ENCODE results near the gene ATAD3C. TPM values are rescaled to one million over a fixed set of nuclear protein-coding genes. Genes with fewer than 3 reads are reported as not detected.
"Not testable (repeated sequence)": the region's sequence is repeated elsewhere in the genome, so short reads cannot be mapped to it uniquely, and the experiment has no call there.

Gene ATAD3C
- total RNA-seq, 1 donor from 2014 or later: 1.8 TPM

DNA sequence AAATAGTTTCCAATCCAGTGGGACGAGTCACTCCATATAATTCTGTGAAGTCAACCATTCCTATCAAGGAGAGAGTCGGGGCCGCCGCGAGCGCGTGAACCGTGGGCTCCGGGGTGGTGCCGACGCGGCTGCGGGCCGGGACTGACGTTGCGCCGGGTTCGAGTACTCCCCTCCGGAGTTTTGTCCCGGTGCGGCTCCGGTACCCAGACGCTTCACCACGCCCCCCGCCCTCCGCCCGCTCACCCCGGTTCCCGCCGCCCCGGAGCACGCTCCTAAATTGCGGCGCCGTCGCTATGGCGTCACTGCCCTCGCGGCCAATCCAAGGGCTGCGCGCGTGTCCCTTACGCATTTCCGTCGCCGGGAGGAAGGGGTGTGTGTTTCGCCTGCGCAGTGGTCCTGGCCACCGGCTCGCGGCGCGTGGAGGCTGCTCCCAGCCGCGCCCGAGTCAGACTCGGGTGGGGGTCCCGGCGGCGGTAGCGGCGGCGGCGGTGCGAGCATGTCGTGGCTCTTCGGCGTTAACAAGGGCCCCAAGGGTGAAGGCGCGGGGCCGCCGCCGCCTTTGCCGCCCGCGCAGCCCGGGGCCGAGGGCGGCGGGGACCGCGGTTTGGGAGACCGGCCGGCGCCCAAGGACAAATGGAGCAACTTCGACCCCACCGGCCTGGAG lies 22.0 kb downstream of the ATAD3C start, which contains the start of gene ATAD3B:
Gene ATAD3B (plus strand): TSS at position 377 of the 664 bp plus-strand sequence. CDS start 120 bp downstream, at position 497.
- FAIRE-seq: no peak
- no peak for TF ChIP-seq EZH2 (IDR thresholded peaks at IDR 0.05; ENCODE audit: insufficient read depth, low read length)
- TF ChIP-seq, protein P1, sequence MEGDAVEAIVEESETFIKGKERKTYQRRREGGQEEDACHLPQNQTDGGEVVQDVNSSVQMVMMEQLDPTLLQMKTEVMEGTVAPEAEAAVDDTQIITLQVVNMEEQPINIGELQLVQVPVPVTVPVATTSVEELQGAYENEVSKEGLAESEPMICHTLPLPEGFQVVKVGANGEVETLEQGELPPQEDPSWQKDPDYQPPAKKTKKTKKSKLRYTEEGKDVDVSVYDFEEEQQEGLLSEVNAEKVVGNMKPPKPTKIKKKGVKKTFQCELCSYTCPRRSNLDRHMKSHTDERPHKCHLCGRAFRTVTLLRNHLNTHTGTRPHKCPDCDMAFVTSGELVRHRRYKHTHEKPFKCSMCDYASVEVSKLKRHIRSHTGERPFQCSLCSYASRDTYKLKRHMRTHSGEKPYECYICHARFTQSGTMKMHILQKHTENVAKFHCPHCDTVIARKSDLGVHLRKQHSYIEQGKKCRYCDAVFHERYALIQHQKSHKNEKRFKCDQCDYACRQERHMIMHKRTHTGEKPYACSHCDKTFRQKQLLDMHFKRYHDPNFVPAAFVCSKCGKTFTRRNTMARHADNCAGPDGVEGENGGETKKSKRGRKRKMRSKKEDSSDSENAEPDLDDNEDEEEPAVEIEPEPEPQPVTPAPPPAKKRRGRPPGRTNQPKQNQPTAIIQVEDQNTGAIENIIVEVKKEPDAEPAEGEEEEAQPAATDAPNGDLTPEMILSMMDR (IDR thresholded peaks at IDR 0.05; ENCODE audit: insufficient read depth, low read depth, low read length): no peak

DNA sequence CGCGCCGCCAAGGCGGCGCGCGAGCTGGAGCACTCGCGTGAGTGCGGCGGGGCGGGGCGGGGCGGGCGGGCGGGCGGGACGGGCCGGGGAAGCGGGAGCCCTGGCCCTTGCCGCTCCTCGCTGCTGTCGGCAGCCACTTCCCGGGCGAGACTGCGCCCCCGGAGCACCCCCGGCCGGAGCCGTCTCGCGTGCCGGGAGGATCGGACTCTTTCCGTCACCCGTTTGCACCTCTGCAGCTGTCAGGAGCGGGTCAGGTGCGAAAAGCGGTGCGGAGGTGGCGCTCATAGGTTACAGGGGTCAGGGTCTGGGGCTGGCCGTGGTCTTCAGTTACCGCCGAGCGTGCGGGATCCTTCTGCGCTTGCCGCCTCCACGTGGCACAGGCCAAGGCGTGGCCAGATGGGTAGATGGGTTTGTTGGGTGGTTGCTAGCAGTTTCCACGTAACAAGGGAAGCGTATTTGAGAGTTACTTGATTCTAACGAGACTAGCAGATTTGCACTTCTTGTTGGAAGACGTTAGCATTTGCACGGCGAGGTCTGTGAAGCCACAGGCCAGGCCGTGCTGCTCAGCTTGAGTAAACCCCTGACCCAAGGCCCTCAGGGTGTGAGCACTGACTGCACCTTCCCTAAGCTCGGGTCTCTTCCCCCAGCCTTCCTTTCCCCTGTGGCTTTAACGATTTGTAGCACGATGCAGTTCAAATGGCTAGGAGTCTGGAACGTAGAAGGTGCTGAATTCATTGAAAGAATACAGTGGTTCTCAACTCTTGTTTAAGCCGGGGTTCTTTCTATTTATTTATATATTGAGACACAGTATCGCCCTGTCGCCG lies 22.8 kb downstream of the ATAD3C start:
- Histone ChIP-seq H4K20me1 (ENCODE audit: insufficient read depth, low read length) (peaks cover 28% of the 10 kb centered on the region), H3K4me2 (ENCODE audit: low read length) (peak overlapping the region; percentile 94), H3K9ac (ENCODE audit: low read length) (peak overlapping the region; percentile 87), H3K79me2 (ENCODE audit: insufficient read depth, low read length) (peaks cover 49% of the 10 kb centered on the region), H3K27ac (ENCODE audit: low read depth, low read length) (peak overlapping the region; percentile 33), H3K4me3 (ENCODE audit: insufficient read depth, low read depth, low read length) (peak overlapping the region; percentile 90), H3K4me1 (ENCODE audit: insufficient read depth, low read length) (peaks cover 11% of the 10 kb centered on the region)
- not testable (repeated sequence) for H3K27me3 Mint-ChIP-seq (ENCODE audit: low read depth, unreplicated experiment); FAIRE-seq; H2AFZ ChIP-seq (ENCODE audit: low read depth, low read length); H3K36me3 Mint-ChIP-seq (ENCODE audit: low read depth, unreplicated experiment); H3K27me3 ChIP-seq (ENCODE audit: insufficient read depth, low read length); H3K9me3 Mint-ChIP-seq (ENCODE audit: unreplicated experiment); H3K9me3 ChIP-seq (ENCODE audit: insufficient read depth, low read depth, low read length); H3K36me3 ChIP-seq (ENCODE audit: insufficient read depth, low read length); DNase-seq (ENCODE audit: low read depth); H3K4me1 Mint-ChIP-seq (ENCODE audit: low read depth, unreplicated experiment)
- peak overlapping the region; percentile 88 for H3K27ac Mint-ChIP-seq (ENCODE audit: unreplicated experiment)
- peak overlapping the region; percentile 96 for H3K4me3 Mint-ChIP-seq (ENCODE audit: unreplicated experiment)

More for the DNA sequence above, 22.0 kb downstream of the ATAD3C start, which contains the start of gene ATAD3B:
- H3K27ac Mint-ChIP-seq (ENCODE audit: unreplicated experiment): peak within 1 kb of the TSS; percentile 88
- H3K9me3 Mint-ChIP-seq (ENCODE audit: unreplicated experiment): no peaks in the 10 kb centered on the region
- Histone ChIP-seq H3K27me3 (ENCODE audit: insufficient read depth, low read length) (no peaks in the 10 kb centered on the region), H3K27ac (ENCODE audit: low read depth, low read length) (peak within 1 kb of the TSS; percentile 40), H3K4me1 (ENCODE audit: insufficient read depth, low read length) (peaks cover 11% of the 10 kb centered on the region), H2AFZ (ENCODE audit: low read depth, low read length) (peak within 1 kb of the TSS; percentile 70), H3K4me2 (ENCODE audit: low read length) (peak within 1 kb of the TSS; percentile 100), H3K79me2 (ENCODE audit: insufficient read depth, low read length) (peaks cover 42% of the 10 kb centered on the region), H4K20me1 (ENCODE audit: insufficient read depth, low read length) (peaks cover 21% of the 10 kb centered on the region), H3K9ac (ENCODE audit: low read length) (peak within 1 kb of the TSS; percentile 87), H3K36me3 (ENCODE audit: insufficient read depth, low read length) (no peaks in the 10 kb centered on the region), H3K4me3 (ENCODE audit: insufficient read depth, low read depth, low read length) (peak within 1 kb of the TSS; percentile 90), H3K9me3 (ENCODE audit: insufficient read depth, low read depth, low read length) (no peaks in the 10 kb centered on the region)
- peaks cover 5% of the 10 kb centered on the region for H3K4me1 Mint-ChIP-seq (ENCODE audit: low read depth, unreplicated experiment)
- DNase-seq (ENCODE audit: low read depth): peak; percentile 85
- H3K27me3 Mint-ChIP-seq (ENCODE audit: low read depth, unreplicated experiment): peaks cover 2% of the 10 kb centered on the region
- peaks cover 3% of the 10 kb centered on the region for H3K36me3 Mint-ChIP-seq (ENCODE audit: low read depth, unreplicated experiment)
- H3K4me3 Mint-ChIP-seq (ENCODE audit: unreplicated experiment): peak within 1 kb of the TSS; percentile 96

DNA sequence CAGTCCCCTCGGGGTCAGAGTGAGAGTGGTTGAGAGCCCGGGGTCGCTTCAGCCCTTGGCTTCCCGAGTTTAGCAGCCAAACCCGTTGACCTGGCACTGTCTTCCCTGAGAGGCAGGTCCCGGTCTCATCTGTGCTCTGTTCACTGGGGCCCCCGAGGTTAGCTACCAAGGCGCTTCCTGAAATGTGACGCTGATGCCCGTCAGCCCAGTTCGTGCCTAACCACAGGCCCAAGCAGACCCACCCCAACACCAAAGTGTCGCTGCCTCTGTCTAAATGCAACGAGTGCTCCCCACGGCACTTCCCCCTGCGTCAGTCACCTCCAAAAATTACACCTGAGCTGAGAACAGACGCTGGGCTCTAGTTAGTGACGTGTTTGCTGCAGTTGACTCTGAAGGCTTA lies 26.5 kb downstream of the ATAD3C start:
- H3K4me3 ChIP-seq (ENCODE audit: insufficient read depth, low read depth, low read length); FAIRE-seq; H3K27ac Mint-ChIP-seq (ENCODE audit: unreplicated experiment); H3K9me3 ChIP-seq (ENCODE audit: insufficient read depth, low read depth, low read length); H3K4me3 Mint-ChIP-seq (ENCODE audit: unreplicated experiment); H3K27me3 Mint-ChIP-seq (ENCODE audit: low read depth, unreplicated experiment); H3K36me3 ChIP-seq (ENCODE audit: insufficient read depth, low read length); H3K4me1 Mint-ChIP-seq (ENCODE audit: low read depth, unreplicated experiment); H3K9ac ChIP-seq (ENCODE audit: low read length); H3K27ac ChIP-seq (ENCODE audit: low read depth, low read length); H3K27me3 ChIP-seq (ENCODE audit: insufficient read depth, low read length); H3K9me3 Mint-ChIP-seq (ENCODE audit: unreplicated experiment); DNase-seq (ENCODE audit: low read depth); H3K4me2 ChIP-seq (ENCODE audit: low read length); H3K36me3 Mint-ChIP-seq (ENCODE audit: low read depth, unreplicated experiment); H2AFZ ChIP-seq (ENCODE audit: low read depth, low read length); H3K4me1 ChIP-seq (ENCODE audit: insufficient read depth, low read length): not testable (repeated sequence)
- Histone ChIP-seq H4K20me1 (ENCODE audit: insufficient read depth, low read length) (peaks cover 47% of the 10 kb centered on the region), H3K79me2 (ENCODE audit: insufficient read depth, low read length) (peaks cover 66% of the 10 kb centered on the region)
